Spleen (tissue), 11 donors: ENCODE results near the gene ATP6V1C2. TPM values are rescaled to one million over a fixed set of nuclear protein-coding genes. Genes with fewer than 3 reads are reported as not detected.
"Not testable (repeated sequence)": the region's sequence is repeated elsewhere in the genome, so short reads cannot be mapped to it uniquely, and the experiment has no call there.

Experiments used
- DNase-seq: peaks from one replicate; pipeline ENCODE4 v3.0.0-alpha.2; 2020
- H3K27ac ChIP-seq, 8 donors: fragments of 200-600 bp; sonication (generic) in 7 of 8; 1 replicate in 4 of 8; 2 replicates in 4 of 8; pipeline versions ENCODE4 v1.5.0 to v1.8.0; 2016 to 2021; ENCODE audit warnings: inconsistent platforms in 4 of 8, mild to moderate bottlenecking in 4 of 8, moderate library complexity in 1 of 8
- H3K27me3 ChIP-seq, 7 donors: fragments of 200-600 bp; sonication (generic) in 6 of 7; replicated peaks in 1 of 7; 1 replicate in 4 of 7; 2 replicates in 3 of 7; pipeline versions ENCODE4 v1.5.0 to v1.8.0; 2016 to 2021; ENCODE audit warnings: inconsistent platforms in 3 of 7, mild to moderate bottlenecking in 1 of 7
- H3K36me3 ChIP-seq, 6 donors: fragments of 200-600 bp; sonication (generic) in 5 of 6; 1 replicate in 4 of 6; 2 replicates in 2 of 6; pipeline versions ENCODE4 v1.5.0 to v1.8.0; 2016 to 2021; ENCODE audit warnings: inconsistent platforms in 2 of 6
- H3K4me1 ChIP-seq, 6 donors: fragments of 200-600 bp; sonication (generic) in 5 of 6; 1 replicate in 3 of 6; 2 replicates in 3 of 6; pipeline versions ENCODE4 v1.5.0 to v1.8.0; 2016 to 2021; ENCODE audit warnings: inconsistent platforms in 3 of 6
- H3K4me3 ChIP-seq, 8 donors: fragments of 200-600 bp; sonication (generic) in 7 of 8; 1 replicate in 4 of 8; 2 replicates in 4 of 8; pipeline versions ENCODE4 v1.5.0 to v1.8.0; 2016 to 2021; ENCODE audit warnings: inconsistent platforms in 4 of 8, mild to moderate bottlenecking in 4 of 8, moderate library complexity in 2 of 8
- H3K9me3 ChIP-seq, 8 donors: fragments of 200-600 bp; sonication (generic) in 7 of 8; 1 replicate in 4 of 8; 2 replicates in 4 of 8; pipeline versions ENCODE4 v1.5.0 to v1.8.0; 2016 to 2021; ENCODE audit warnings: inconsistent platforms in 4 of 8
- CTCF ChIP-seq, 11 experiments: fragments of 200-600 bp in 7 of 11; fragments of 450-650 bp in 4 of 11; sonication (generic) in 4 of 11; IDR thresholded peaks in 8 of 11; conservative IDR thresholded peaks in 3 of 11; 1 replicate in 7 of 11; 2 replicates in 4 of 11; pipeline versions ENCODE4 v1.4.0 to v1.8.0; 2016 to 2021; ENCODE audit warnings: antibody characterized with exemption in 11 of 11, inconsistent platforms in 4 of 11, mild to moderate bottlenecking in 1 of 11
- POLR2A ChIP-seq, 3 donors: fragments of 450-650 bp; IDR thresholded peaks; one replicate each; pipeline ENCODE4 v1.5.1; 2017; ENCODE audit warnings: antibody characterized with exemption in 3 of 3, mild to moderate bottlenecking in 1 of 3
- POLR2AphosphoS5 ChIP-seq, 3 donors: sonication (generic); formaldehyde crosslinking; IDR thresholded peaks; one replicate each; pipeline ENCODE4 v1.5.1; 2017; ENCODE audit warnings: antibody characterized with exemption in 3 of 3
- WGBS, 5 donors: extraction: QIAGEN DNeasy Blood & Tissue Kit in 3 of 5; methylation state at CpG; one replicate each; pipeline versions ENCODE4 v1.1.5 to v1.1.7; 2013 to 2018; 5-methylcytosine and 5-hydroxymethylcytosine counted together
- intact Hi-C: fragments of 100-400 bp; cut with DNase I; formaldehyde crosslinking; loops from one replicate; pipeline ENCODE4 v1.15.0; 2023; ENCODE audit warnings: low total_unique reads
- polyA plus RNA-seq, 3 donors: library from polyadenylated mRNA; stranded (reverse); fragments of 200-250 nt; gene quantifications; one replicate each; pipeline ENCODE4 v1.2.1, GENCODE V29; 2013
- total RNA-seq, 7 donors: library from RNA; depleted of rRNA in 3 of 7; stranded (reverse); fragments of >200 nt in 3 of 7; fragmentation: NEBNext Ultra II Directional in 4 of 7; extraction: Animal tissue kit (Norgen Biotek cat#: 25700) in 4 of 7; gene quantifications; one replicate each; pipeline versions ENCODE4 v1.1.0 to v1.2.1, GENCODE V29; 2016 to 2021
- donor health status: healthy with polysubstance abuse.
- donor health status: DM: no; HTN: no; CAD: no; lungs with moderate emphysema.
- donor health status: DM: no; HTN: no; CAD: no.
- donor health status: Bipolar disorder and iron deficiency.
- donor health status: healthy.
- donor health status: DM: no; HTN: no; CAD: no.
- donor health status: DM: yes; HTN: yes; CAD: no.

Gene ATP6V1C2
- total and polyA plus RNA-seq, 10 donors, result 0.23 to 9.2 (median 0.54) TPM; not detected in 3

GRCh38 chr2:10811517-10811916 lies 90.1 kb downstream of the ATP6V1C2 start:
- H3K27me3 ChIP-seq, result no peaks in the 10 kb centered on the region
- no peak for TF ChIP-seq POLR2A (IDR thresholded peaks at IDR 0.05)
- TF ChIP-seq CTCF (IDR thresholded peaks at IDR 0.05 in 8 of 11, conservative IDR thresholded peaks at IDR 0.05 in 3 of 11), result no peak
- DNase-seq, result peak; percentile 75
- H3K36me3 ChIP-seq, result peaks cover 0 to 12% (median 0%) of the 10 kb centered on the region in 6 donors
- H3K27ac ChIP-seq, result peak overlapping the region; percentile 86 to 98 (median 95)
- peaks cover 47 to 81% (median 61%) of the 10 kb centered on the region in 6 donors for H3K4me1 ChIP-seq
- H3K9me3 ChIP-seq, result no peaks in the 10 kb centered on the region
- intact Hi-C loops, result no loop called here
- H3K4me3 ChIP-seq, result peak overlapping the region; percentile 74 to 97 (median 88)
- WGBS, 5 donors, result 10 to 18% (median 16%) methylated on average over 12 to 14 of the region's 14 CpGs

- Histone ChIP-seq H3K36me3 (peaks cover 0 to 9% (median 0%) of the 10 kb centered on the region in 6 donors), H3K27me3 (no peaks in the 10 kb centered on the region), H3K27ac (peak within 1 kb of the TSS; percentile 86 to 98 (median 95)), H3K4me3 (peak within 1 kb of the TSS; percentile 74 to 97 (median 88)), H3K9me3 (no peaks in the 10 kb centered on the region), H3K4me1 (peaks cover 38 to 70% (median 52%) of the 10 kb centered on the region in 6 donors)
- WGBS, 5 donors, result 0 to 2% (median 1%) methylated on average over 9 to 98 of the region's 98 CpGs
- TF ChIP-seq POLR2A (IDR thresholded peaks at IDR 0.05) (peak in 1 of 3 donors; percentile 54), CTCF (IDR thresholded peaks at IDR 0.05 in 8 of 11, conservative IDR thresholded peaks at IDR 0.05 in 3 of 11) (peak in 6 of 11 experiments; percentile 7 to 52 (median 42)), POLR2AphosphoS5 (IDR thresholded peaks at IDR 0.05) (peak; percentile 85 to 91 (median 86))
- DNase-seq, result peak; percentile 97
- intact Hi-C loops, result no loop called here
Observed at GRCh38 chr2:10812362-10813162, 91.1 kb downstream of the ATP6V1C2 start, which contains the start of gene PDIA6. TSS of gene PDIA6 (minus strand) at chr2:10812785. CDS start at chr2:10812696, 89 bp downstream.

GRCh38 chr2:10813163-10814138 lies 92.0 kb downstream of the ATP6V1C2 start:
- H3K27me3 ChIP-seq, H3K9me3 ChIP-seq, H3K36me3 ChIP-seq, intact Hi-C loops: not testable (repeated sequence)
- DNase-seq, result peak; percentile 59
- Histone ChIP-seq H3K27ac (peak overlapping the region; percentile 86 to 98 (median 95)), H3K4me3 (peak overlapping the region; percentile 74 to 97 (median 88)), H3K4me1 (peaks cover 31 to 61% (median 44%) of the 10 kb centered on the region in 6 donors)
- WGBS, 5 donors, result 50 to 57% (median 54%) methylated on average over 35 to 37 of the region's 37 CpGs

GRCh38 chr2:10814142-10814541 lies 92.7 kb downstream of the ATP6V1C2 start:
- Histone ChIP-seq H3K4me3 (no peak overlapping the region), H3K9me3 (no peaks in the 10 kb centered on the region), H3K27me3 (no peaks in the 10 kb centered on the region), H3K4me1 (peaks cover 28 to 54% (median 37%) of the 10 kb centered on the region in 6 donors), H3K36me3 (peaks cover 0 to 1% (median 0%) of the 10 kb centered on the region in 6 donors), H3K27ac (peak overlapping the region in 6 of 8 donors; percentile 0 to 62 (median 30))
- no peak for TF ChIP-seq POLR2AphosphoS5 (IDR thresholded peaks at IDR 0.05)
- TF ChIP-seq CTCF (IDR thresholded peaks at IDR 0.05 in 8 of 11, conservative IDR thresholded peaks at IDR 0.05 in 3 of 11), result no peak
- no peak for TF ChIP-seq POLR2A (IDR thresholded peaks at IDR 0.05)
- DNase-seq, result peak; percentile 69
- intact Hi-C loops, result no loop called here
- WGBS, 5 donors, result 64 to 74% (median 69%) methylated on average over 9 to 10 of the region's 10 CpGs
